ENCODE measurements around the gene AFF3.
"Not testable (repeated sequence)": the region's sequence is repeated elsewhere in the genome, so short reads cannot be mapped to it uniquely, and the experiment has no call there.

- not testable (repeated sequence) for TF ChIP-seq CTCF (conservative IDR thresholded peaks at IDR 0.05 in 1 of 2, IDR thresholded peaks at IDR 0.05 in 1 of 2; ENCODE audit: extremely low read depth in 1 of 2, insufficient read depth in 1 of 2, low read depth in 1 of 2, low read length in 2 of 2); EZH2 (IDR thresholded peaks at IDR 0.05; ENCODE audit: borderline replicate concordance, low read length)
These were observed 9.4 kb upstream of the AFF3 start for GRCh38 chr2:100151832-100152231.

Data from mammary epithelial cell (primary cell).